Femur (tissue), 1 donor: ENCODE measurements around the gene GYG2.
"Not testable (repeated sequence)": the region's sequence is repeated elsewhere in the genome, so short reads cannot be mapped to it uniquely, and the experiment has no call there.

ENCODE experiments used
- DNase-seq: peaks from one replicate; pipeline ENCODE4 v3.0.0-alpha.2; 2017

GYG2 gene

DNA sequence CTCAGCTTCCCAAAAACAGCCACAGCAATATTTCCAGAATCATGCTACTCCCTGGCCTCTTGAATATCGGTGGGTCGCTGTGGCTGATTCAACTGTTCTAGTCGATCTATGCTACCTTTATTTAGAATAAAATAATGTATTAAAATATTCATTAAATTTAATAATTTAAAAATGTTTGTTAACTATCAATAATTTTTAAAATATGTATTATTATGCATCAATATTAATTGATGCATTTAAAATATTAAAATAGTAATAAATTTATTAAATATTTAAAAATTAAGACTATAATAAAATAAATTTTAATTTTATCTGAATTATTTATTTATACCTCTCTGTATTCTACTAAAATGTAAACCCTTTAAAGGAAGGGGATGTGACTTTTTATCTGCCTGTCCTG lies 81.4 kb downstream of the GYG2 start:
- DNase-seq, result no peak

DNA sequence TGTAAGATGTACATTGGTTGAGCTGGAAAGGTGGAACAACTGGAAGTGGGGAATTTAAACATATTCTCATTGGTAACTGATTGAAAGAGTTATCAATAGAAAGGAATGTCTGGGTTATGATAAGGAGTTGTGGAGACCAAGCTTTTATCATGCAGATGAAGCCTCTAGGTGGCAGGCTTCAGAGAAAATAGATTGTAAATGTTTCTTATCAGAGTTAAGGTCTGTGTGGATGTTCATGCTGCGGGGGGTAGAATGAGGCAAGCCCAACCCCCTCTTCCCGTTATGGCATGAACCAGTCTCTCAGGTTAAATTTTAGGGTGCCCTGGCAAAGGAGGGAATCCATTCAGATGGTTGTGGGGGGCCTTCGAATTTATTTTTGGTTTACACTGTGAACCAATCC lies 84.4 kb downstream of the GYG2 start:
- no peak for DNase-seq

DNA sequence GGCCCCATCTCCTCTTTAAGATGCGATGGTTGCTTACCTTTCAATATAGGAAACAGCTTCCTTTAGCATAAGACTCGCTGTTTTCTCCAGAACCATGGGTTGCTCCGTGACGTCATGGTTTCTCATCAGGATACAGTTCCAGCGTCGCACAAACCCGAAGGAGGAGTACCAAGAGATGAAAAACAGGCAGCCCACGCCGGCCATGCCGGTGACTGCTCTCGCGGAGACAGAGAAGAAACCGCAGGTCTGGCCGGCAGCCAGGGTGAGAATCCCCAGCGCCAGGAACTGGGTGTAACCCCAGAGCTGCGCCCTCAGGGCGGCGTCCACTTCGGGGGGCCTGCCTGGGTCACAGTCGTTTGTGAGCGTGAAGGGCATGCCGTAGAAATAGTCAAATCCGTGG lies 89.0 kb downstream of the GYG2 start:
- DNase-seq, result no peak

DNA sequence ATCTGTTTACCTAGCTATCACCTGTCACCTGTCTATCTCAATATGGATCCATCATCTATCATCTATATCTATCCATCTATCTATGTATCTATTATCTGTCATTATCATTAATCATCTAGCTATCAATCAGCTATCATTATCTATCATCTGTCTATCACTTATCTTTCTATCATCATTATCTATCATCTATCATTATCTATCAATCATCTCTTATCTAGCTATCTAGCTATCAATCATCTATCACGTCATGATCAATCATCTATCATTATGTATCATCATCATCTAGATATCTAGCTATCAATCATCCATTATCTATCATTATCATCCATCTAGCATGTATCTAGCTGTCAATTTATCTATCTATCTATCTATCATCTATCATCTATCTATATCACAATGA lies 92.5 kb downstream of the GYG2 start:
- no peak for DNase-seq

DNA sequence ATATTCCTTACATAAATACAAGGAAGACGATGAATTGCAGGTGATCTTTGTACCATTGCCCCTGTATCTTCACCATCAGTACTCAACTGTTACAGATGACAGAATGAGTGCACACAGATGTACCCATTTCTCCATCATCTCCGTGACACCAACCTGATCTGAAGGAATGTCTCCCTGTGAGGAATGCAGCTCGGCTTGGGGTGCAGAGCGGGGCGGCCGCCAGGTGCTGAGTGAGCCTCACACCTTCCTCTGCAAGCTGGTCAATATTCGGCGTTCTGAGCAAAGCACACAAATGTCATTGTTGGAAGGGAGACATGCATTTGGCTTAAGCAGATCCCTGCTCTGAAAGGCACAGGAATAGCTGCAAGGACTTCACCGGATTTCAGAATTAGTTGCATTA lies 93.0 kb downstream of the GYG2 start:
- no peak for DNase-seq

DNA sequence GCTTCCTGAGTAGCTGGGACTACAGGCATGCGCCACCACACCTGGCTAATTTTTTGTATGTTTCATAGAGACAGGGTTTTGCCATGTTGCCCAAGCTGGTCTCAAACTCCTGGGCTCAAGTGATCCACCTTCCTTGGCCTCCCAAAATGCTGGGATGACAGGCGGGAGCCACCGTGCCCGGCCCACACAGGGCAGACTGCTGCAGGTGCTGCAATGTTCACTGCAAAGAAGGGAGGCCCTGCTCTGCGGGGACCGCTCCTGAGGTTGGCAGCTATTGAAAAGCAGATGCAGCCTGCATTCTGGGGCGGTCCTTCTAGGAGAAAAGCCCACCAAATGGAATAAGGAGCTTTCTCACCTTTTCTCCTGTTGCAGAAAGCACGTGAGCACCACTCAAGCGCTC lies 95.4 kb downstream of the GYG2 start:
- no peak for DNase-seq

DNA sequence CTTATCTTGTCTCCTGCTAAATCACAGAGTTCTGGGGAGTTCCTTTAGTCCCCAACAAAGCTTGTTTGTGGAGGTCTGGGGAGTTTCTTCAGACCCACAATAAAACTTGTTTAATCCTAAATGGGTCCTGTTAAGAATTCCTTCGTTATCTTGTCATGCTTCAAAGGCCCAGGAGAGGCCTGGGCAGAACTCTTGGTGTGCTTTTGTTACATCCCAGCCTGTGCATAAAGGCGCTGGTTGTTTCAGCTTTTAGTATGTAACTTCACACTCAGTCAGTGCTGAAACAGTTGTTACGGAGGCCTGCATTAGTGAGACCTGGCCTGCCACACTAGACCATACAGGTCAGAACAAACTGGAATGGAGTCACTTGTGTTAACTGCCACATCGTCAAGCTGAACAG lies 97.5 kb downstream of the GYG2 start:
- DNase-seq, result not testable (repeated sequence)

DNA sequence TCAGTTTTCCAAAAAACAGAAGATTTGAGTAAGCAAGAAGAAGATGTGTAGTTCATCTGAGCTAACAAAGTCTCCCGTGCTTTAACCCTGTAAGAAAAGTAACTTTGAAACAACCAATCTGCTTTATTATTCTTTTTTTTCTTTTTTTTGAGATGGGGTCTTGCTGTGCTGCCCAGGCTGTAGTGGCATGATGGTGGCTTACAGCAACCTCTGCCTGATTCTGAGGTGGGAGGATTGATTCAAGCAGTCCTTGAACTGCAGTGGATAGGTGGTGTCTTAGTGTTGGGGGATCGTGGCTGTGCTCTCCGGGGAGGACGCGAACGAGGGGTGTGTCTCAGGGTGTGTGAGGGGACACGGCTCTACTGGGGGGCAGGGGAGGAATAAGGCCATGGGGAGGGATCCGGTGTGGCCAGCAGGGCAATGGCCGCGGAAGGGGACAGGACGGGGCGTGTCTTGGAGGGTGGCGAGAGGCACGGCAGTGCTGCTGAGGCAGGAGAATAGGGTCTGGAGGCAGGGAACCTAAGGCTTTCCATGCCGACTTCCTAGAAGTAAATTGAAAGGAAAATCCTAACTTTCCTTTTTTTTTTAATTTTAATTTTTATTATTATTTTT lies 98.0 kb downstream of the GYG2 start:
- no peak for DNase-seq

DNA sequence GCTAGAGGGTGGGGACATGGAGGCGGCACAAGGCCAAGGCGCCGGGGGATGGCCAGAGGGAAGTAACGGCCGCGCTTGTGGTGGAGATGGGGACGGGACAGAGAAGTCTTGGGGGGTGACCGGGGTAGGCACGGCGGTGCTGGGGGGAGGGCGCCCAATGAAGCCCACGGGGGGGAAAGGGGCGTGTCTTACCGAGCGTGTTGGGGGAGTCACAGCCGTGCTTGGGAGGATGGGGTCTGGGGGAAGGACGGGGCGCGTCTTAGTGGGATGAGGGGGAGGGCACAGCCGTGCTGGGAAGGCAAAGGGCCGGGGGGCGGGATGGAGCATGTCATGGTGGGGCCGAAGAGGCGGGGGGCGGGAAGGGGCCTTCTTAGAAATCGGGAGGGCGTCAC lies 99.5 kb downstream of the GYG2 start:
- peak; percentile 86 for DNase-seq

DNA sequence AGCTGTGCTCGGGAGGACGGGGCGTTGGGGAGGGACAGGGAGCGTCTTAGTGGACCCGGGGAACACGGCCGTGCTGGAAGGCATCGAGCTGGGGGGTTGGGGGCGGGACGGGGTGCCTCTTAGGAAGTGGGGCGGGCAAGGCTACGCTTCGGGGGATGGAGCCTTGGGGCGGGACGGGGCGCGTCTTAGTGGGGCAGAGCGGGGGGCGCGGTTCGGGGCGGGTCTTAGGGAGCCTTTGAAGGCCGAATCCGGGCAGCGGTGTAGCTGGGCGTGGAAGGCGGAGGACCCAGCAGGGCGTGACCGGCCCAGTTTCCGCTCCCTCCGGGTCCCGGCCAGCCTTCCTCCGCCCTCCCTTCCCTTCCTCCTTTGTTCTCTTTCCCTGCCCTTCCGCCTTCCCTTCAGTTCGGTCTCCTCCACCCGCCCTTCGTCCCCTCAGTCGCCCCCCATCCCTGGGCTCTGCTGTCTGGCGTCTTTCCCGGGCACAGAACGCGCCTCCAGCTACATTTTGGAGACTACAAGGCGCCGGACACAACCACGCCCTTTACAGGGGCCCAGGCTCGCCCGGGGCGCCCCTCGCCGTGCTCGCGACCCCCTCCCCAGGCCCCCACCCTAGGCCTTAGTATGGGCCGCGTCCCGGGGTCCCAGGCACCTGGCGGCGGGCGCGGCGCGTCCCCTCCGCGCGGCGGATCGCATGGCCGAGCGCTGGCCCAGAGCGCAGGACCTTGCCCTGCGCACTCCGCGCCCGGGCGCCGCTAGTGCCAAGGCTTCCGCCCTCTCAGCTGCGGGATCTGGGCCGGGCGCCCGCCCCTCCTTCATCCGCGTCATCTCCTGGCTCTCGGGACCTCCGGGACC lies 100.1 kb downstream of the GYG2 start, which contains the start of gene ARSD:
ARSD (minus strand) TSS at position 757 of the 852 bp plus-strand sequence; CDS start at position 693, 64 bp downstream.
- peak; percentile 94 for DNase-seq

DNA sequence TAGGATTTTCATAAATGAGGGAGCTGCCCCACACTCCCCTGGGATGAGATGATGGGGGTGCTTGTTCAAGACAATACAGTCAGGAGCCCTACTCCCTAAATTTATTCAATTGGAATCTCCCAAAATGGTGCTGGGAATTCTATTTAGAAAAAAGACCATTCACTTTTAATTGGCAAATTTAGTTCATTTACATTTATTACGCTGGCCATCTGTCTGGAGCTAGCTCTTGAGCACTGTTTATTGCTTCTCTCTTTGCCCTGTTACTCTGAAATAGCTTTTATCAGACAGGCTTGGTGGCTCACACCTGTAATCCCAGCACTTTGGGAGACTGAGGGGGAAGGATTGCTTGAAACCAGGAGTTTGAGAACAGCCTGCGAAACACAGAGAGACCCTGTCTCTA lies 102.4 kb downstream of the GYG2 start:
- no peak for DNase-seq

DNA sequence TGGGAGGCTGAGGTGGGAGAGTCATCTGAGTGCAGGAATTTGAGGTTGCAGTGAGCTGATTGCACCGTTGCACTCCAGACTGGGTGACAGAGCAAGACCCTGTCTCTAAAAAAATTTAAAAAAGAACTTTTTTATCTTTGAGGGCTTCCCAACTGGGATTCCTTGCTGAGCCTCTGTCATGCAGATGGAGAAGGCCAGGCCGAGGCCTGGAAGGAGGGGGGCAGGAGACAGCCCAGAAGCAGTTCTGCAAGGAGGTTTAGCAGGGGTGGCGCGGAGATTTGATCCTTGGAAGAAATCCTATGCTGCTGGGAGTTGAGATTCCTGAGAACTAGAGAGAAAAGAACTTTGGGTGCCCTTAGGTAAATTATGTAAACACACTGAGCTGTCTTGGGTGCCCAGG lies 102.9 kb downstream of the GYG2 start:
- DNase-seq, result no peak
